Measurements from ENCODE around the gene EXO1. TPM values are rescaled to one million over a fixed set of nuclear protein-coding genes. Genes with fewer than 3 reads are reported as not detected.

EXO1 gene
- polyA plus RNA-seq, 4 donors, result 0.27 to 4.9 (median 3.4) TPM; not detected in 1

DNA sequence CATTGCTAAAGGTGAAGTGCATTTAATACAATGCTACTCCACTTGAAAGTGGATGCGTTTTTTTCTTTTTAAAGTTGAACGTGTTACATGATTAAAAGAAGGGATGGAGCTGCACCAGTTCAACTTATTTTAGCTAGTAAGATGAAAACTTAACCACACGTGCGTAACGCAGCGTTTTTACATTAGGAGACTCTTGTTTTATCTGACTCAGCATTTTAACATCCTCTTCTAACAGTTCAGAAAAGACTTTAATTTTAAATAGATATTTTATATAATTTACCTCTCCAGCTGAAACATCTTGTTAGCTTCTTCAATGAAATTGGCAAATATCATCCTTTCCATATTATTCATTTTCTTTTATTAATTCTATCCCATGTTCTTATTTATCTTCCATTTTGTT is 33.4 kb downstream of the EXO1 start:
- Histone ChIP-seq H3K4me3 (ENCODE audit: low read depth in 1 of 3, low read length in 3 of 3) (no peak overlapping the region), H3K9me3 (ENCODE audit: control insufficient read depth in 2 of 2, insufficient read depth in 1 of 2, low read depth in 1 of 2, low read length in 1 of 2) (no peaks in the 10 kb centered on the region), H3K27me3 (ENCODE audit: control insufficient read depth in 3 of 3, insufficient read depth in 3 of 3, low read length in 3 of 3) (no peaks in the 10 kb centered on the region), H3K27ac (ENCODE audit: low read depth in 1 of 3, low read length in 2 of 3) (no peak overlapping the region), H3K4me1 (ENCODE audit: control insufficient read depth in 3 of 3, insufficient read depth in 2 of 3, low read depth in 1 of 3, low read length in 2 of 3) (no peaks in the 10 kb centered on the region), H3K36me3 (ENCODE audit: control insufficient read depth in 3 of 3, insufficient read depth in 2 of 3, low read depth in 1 of 3, low read length in 3 of 3) (peaks cover 0 to 6% (median 0%) of the 10 kb centered on the region in 3 donors)
- FAIRE-seq, result no peak
- no peak for DNase-seq
- 93 to 95% (median 95%) methylated on average over 6 of the region's 6 CpGs for WGBS, 3 donors

DNA sequence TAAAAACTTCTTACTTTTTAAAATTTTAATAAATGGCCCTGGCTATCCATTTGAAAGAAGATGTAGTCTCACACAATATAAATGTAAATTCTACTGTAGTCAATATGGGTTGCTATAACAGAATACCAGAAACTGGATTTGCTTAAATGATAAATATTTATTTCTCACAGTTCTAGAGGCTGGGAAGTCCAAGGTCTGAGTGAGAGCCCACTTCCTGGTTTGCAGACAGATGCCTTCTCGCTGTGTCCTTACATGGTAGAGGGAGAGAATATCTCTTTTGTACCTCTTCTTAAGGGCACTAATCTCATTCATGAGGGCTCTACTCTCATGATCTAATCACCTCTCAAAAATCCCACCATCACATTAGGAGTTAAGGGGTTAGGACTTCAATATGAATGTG is 35.2 kb downstream of the EXO1 start:
- no peaks in the 10 kb centered on the region for H3K9me3 ChIP-seq (ENCODE audit: control insufficient read depth in 2 of 2, insufficient read depth in 1 of 2, low read depth in 1 of 2, low read length in 1 of 2)
- DNase-seq, result no peak
- WGBS, 3 donors, result 54 to 97% (median 75%) methylated on average over 1 of the region's 1 CpG
- H3K27me3 ChIP-seq (ENCODE audit: control insufficient read depth in 3 of 3, insufficient read depth in 3 of 3, low read length in 3 of 3), result no peaks in the 10 kb centered on the region
- H3K36me3 ChIP-seq (ENCODE audit: control insufficient read depth in 3 of 3, insufficient read depth in 2 of 3, low read depth in 1 of 3, low read length in 3 of 3), result peaks cover 0 to 9% (median 0%) of the 10 kb centered on the region in 3 donors
- FAIRE-seq, result no peak
- no peaks in the 10 kb centered on the region for H3K4me1 ChIP-seq (ENCODE audit: control insufficient read depth in 3 of 3, insufficient read depth in 2 of 3, low read depth in 1 of 3, low read length in 2 of 3)
- H3K27ac ChIP-seq (ENCODE audit: low read depth in 1 of 3, low read length in 2 of 3), result no peak overlapping the region
- H3K4me3 ChIP-seq (ENCODE audit: low read depth in 1 of 3, low read length in 3 of 3), result no peak overlapping the region

DNA sequence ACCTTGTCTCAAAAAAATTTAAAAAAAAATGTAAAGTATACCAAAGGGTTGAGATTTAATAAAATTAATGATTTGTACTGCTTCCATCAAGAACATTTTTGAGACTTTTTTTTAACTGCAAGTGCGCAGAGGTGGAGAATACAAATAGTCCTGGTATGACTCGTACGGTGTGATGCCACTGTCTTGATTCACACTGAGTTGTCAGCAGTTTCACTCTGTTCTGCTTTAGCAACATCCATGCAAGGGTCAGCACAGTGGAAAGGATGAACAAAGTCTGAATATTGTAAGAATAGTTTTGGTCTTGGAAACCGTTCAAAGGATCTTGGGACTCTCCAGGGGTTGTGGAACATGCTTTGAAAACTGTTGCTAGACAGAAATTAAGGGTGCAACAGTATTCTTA is 40.2 kb downstream of the EXO1 start:
- no peak for DNase-seq
- no peaks in the 10 kb centered on the region for H3K9me3 ChIP-seq (ENCODE audit: control insufficient read depth in 2 of 2, insufficient read depth in 1 of 2, low read depth in 1 of 2, low read length in 1 of 2)
- H3K27me3 ChIP-seq (ENCODE audit: control insufficient read depth in 3 of 3, insufficient read depth in 3 of 3, low read length in 3 of 3), result no peaks in the 10 kb centered on the region
- no peak overlapping the region for H3K27ac ChIP-seq (ENCODE audit: low read depth in 1 of 3, low read length in 2 of 3)
- H3K36me3 ChIP-seq (ENCODE audit: control insufficient read depth in 3 of 3, insufficient read depth in 2 of 3, low read depth in 1 of 3, low read length in 3 of 3), result peaks cover 0 to 6% (median 0%) of the 10 kb centered on the region in 3 donors
- WGBS, 3 donors, result 89 to 98% (median 96%) methylated on average over 4 of the region's 4 CpGs
- no peaks in the 10 kb centered on the region for H3K4me1 ChIP-seq (ENCODE audit: control insufficient read depth in 3 of 3, insufficient read depth in 2 of 3, low read depth in 1 of 3, low read length in 2 of 3)
- no peak overlapping the region for H3K4me3 ChIP-seq (ENCODE audit: low read depth in 1 of 3, low read length in 3 of 3)
- no peak for FAIRE-seq

DNA sequence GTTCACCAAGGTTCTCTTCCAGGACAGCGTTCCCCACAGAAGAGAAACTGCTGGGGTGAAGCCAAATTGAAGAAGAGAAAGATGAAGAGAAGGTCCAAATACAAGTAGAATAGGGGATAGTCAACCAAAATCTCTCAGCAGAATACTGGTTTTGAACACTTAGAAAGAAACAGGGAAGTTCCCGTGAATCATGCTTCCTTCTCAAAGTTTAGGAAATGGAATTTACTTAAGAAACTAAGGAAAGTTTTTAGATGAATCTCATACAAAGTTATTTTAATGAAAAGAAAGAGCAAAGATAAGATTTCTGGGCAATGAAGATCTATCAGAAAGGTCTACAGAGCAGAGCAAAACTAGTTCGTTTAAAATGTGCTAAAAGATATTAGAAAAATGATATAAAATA is 43.3 kb downstream of the EXO1 start:
- H3K4me3 ChIP-seq (ENCODE audit: low read depth in 1 of 3, low read length in 3 of 3), result no peak overlapping the region
- no peak overlapping the region for H3K27ac ChIP-seq (ENCODE audit: low read depth in 1 of 3, low read length in 2 of 3)
- H3K27me3 ChIP-seq (ENCODE audit: control insufficient read depth in 3 of 3, insufficient read depth in 3 of 3, low read length in 3 of 3), result no peaks in the 10 kb centered on the region
- WGBS, 3 donors, result 89 to 94% (median 92%) methylated on average over 3 of the region's 3 CpGs
- no peaks in the 10 kb centered on the region for H3K4me1 ChIP-seq (ENCODE audit: control insufficient read depth in 3 of 3, insufficient read depth in 2 of 3, low read depth in 1 of 3, low read length in 2 of 3)
- no peaks in the 10 kb centered on the region for H3K9me3 ChIP-seq (ENCODE audit: control insufficient read depth in 2 of 2, insufficient read depth in 1 of 2, low read depth in 1 of 2, low read length in 1 of 2)
- FAIRE-seq (no peak), DNase-seq (no peak)
- H3K36me3 ChIP-seq (ENCODE audit: control insufficient read depth in 3 of 3, insufficient read depth in 2 of 3, low read depth in 1 of 3, low read length in 3 of 3), result peaks cover 0 to 3% (median 0%) of the 10 kb centered on the region in 3 donors

DNA sequence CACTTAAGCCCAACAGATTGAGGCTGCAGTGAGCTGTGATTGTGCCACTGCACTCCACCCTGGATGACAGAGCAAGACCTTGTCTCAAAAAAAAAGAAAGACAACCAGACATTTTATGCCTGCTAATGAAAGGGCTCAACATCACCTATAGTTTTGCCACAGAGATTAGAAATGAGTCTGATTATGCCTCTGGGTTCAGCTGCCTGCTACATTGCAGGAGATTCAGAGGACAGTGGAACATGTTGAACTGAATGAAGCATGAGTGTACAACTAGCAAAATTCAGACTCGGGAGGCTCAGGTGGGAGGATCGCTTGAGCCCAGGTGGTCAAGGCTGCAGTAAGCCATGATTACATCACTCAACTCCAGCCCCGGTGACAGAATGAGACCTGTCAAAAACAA is 46.0 kb downstream of the EXO1 start:
- Histone ChIP-seq H3K27me3 (ENCODE audit: control insufficient read depth in 3 of 3, insufficient read depth in 3 of 3, low read length in 3 of 3) (no peaks in the 10 kb centered on the region), H3K27ac (ENCODE audit: low read depth in 1 of 3, low read length in 2 of 3) (no peak overlapping the region), H3K4me3 (ENCODE audit: low read depth in 1 of 3, low read length in 3 of 3) (no peak overlapping the region), H3K9me3 (ENCODE audit: control insufficient read depth in 2 of 2, insufficient read depth in 1 of 2, low read depth in 1 of 2, low read length in 1 of 2) (no peaks in the 10 kb centered on the region), H3K36me3 (ENCODE audit: control insufficient read depth in 3 of 3, insufficient read depth in 2 of 3, low read depth in 1 of 3, low read length in 3 of 3) (no peaks in the 10 kb centered on the region), H3K4me1 (ENCODE audit: control insufficient read depth in 3 of 3, insufficient read depth in 2 of 3, low read depth in 1 of 3, low read length in 2 of 3) (no peaks in the 10 kb centered on the region)
- DNase-seq, result no peak
- WGBS, 3 donors, result 63 to 79% (median 75%) methylated on average over 3 of the region's 3 CpGs
- FAIRE-seq, result no peak

DNA sequence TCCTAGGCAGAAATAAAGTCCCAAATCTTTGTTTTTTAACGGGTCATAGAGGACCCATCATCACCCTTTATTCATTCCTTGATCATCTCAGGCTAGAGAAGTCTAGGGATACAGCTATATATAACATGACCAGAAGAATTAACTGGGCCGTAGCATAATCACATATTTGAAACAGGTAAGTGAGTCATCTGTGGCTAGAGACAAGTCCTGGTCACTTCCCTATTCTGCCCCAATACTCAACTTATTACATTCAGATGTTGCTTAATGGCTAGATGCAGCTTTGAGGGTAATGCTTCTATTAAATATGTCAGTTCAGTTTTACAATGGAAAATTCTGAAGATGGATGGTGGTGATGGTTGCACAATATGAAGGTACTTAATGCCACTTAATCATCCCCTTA is 47.0 kb downstream of the EXO1 start:
- no peaks in the 10 kb centered on the region for H3K4me1 ChIP-seq (ENCODE audit: control insufficient read depth in 3 of 3, insufficient read depth in 2 of 3, low read depth in 1 of 3, low read length in 2 of 3)
- no peaks in the 10 kb centered on the region for H3K9me3 ChIP-seq (ENCODE audit: control insufficient read depth in 2 of 2, insufficient read depth in 1 of 2, low read depth in 1 of 2, low read length in 1 of 2)
- FAIRE-seq (no peak), DNase-seq (no peak)
- no peak overlapping the region for H3K27ac ChIP-seq (ENCODE audit: low read depth in 1 of 3, low read length in 2 of 3)
- no peaks in the 10 kb centered on the region for H3K27me3 ChIP-seq (ENCODE audit: control insufficient read depth in 3 of 3, insufficient read depth in 3 of 3, low read length in 3 of 3)
- no peaks in the 10 kb centered on the region for H3K36me3 ChIP-seq (ENCODE audit: control insufficient read depth in 3 of 3, insufficient read depth in 2 of 3, low read depth in 1 of 3, low read length in 3 of 3)
- H3K4me3 ChIP-seq (ENCODE audit: low read depth in 1 of 3, low read length in 3 of 3), result no peak overlapping the region
- WGBS, 3 donors, result 75 to 80% (median 76%) methylated on average over 2 of the region's 2 CpGs

DNA sequence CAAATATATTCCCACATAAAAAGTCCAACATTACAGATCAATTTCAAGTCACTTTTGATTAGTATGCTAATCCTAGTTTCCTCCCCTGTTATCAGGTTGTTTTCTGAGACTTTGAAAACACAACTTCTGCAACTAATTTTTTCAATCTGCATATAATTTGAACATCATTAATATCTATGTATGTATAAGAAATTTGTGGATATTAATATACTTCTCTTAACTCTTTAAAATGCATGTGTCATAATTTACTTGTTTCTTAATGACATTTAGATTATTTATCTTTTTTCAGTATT is 48.6 kb downstream of the EXO1 start:
- no peaks in the 10 kb centered on the region for H3K9me3 ChIP-seq (ENCODE audit: control insufficient read depth in 2 of 2, insufficient read depth in 1 of 2, low read depth in 1 of 2, low read length in 1 of 2)
- DNase-seq (no peak), FAIRE-seq (no peak)
- H3K4me1 ChIP-seq (ENCODE audit: control insufficient read depth in 3 of 3, insufficient read depth in 2 of 3, low read depth in 1 of 3, low read length in 2 of 3), result no peaks in the 10 kb centered on the region
- H3K36me3 ChIP-seq (ENCODE audit: control insufficient read depth in 3 of 3, insufficient read depth in 2 of 3, low read depth in 1 of 3, low read length in 3 of 3), result no peaks in the 10 kb centered on the region
- no peaks in the 10 kb centered on the region for H3K27me3 ChIP-seq (ENCODE audit: control insufficient read depth in 3 of 3, insufficient read depth in 3 of 3, low read length in 3 of 3)
- H3K4me3 ChIP-seq (ENCODE audit: low read depth in 1 of 3, low read length in 3 of 3), result no peak overlapping the region
- H3K27ac ChIP-seq (ENCODE audit: low read depth in 1 of 3, low read length in 2 of 3), result no peak overlapping the region

DNA sequence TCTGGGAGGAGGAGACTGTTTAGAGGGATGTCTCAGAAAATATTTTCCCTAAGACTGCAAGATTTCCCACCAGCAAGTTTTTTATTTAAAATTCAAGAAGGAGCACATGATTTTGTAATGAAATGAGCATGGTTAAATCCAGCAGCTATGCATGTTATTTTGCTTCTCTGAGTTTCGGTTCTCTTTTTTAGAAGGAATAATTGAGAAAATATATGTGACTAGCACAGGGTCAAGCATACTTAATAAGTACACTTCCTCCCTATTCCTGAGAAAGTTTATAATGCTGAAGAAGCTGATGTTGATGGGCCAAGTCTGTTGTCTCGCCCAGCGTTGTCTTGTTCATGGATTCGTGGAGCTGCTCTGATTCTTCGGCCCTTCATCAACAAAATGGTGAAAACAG is 51.2 kb downstream of the EXO1 start:
- no peak overlapping the region for H3K4me3 ChIP-seq (ENCODE audit: low read depth in 1 of 3, low read length in 3 of 3)
- no peaks in the 10 kb centered on the region for H3K36me3 ChIP-seq (ENCODE audit: control insufficient read depth in 3 of 3, insufficient read depth in 2 of 3, low read depth in 1 of 3, low read length in 3 of 3)
- H3K9me3 ChIP-seq (ENCODE audit: control insufficient read depth in 2 of 2, insufficient read depth in 1 of 2, low read depth in 1 of 2, low read length in 1 of 2), result no peaks in the 10 kb centered on the region
- DNase-seq (no peak), FAIRE-seq (no peak)
- H3K27me3 ChIP-seq (ENCODE audit: control insufficient read depth in 3 of 3, insufficient read depth in 3 of 3, low read length in 3 of 3), result no peaks in the 10 kb centered on the region
- no peak overlapping the region for H3K27ac ChIP-seq (ENCODE audit: low read depth in 1 of 3, low read length in 2 of 3)
- WGBS, 3 donors, result 89 to 95% (median 95%) methylated on average over 5 of the region's 5 CpGs
- no peaks in the 10 kb centered on the region for H3K4me1 ChIP-seq (ENCODE audit: control insufficient read depth in 3 of 3, insufficient read depth in 2 of 3, low read depth in 1 of 3, low read length in 2 of 3)

DNA sequence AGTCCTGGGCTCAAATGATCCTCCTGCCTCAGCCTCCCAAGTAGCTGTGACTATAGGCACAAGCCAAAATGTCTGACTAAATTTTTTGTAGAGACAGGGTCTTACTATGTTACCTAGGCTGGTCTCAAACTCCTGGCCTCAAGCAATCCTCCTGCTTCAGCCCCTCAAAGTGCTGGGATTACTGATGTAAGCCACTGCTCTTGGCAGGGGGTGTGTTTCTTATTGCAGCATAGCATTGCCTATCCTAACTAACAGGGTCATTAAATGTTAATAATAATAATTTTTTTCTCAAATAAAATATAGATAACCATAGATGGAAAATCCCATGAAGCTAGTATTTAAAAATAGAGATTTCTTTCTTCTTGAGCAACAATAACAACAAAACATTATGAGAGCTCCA is 52.4 kb downstream of the EXO1 start:
- Histone ChIP-seq H3K4me1 (ENCODE audit: control insufficient read depth in 3 of 3, insufficient read depth in 2 of 3, low read depth in 1 of 3, low read length in 2 of 3) (no peaks in the 10 kb centered on the region), H3K27ac (ENCODE audit: low read depth in 1 of 3, low read length in 2 of 3) (no peak overlapping the region), H3K36me3 (ENCODE audit: control insufficient read depth in 3 of 3, insufficient read depth in 2 of 3, low read depth in 1 of 3, low read length in 3 of 3) (no peaks in the 10 kb centered on the region), H3K27me3 (ENCODE audit: control insufficient read depth in 3 of 3, insufficient read depth in 3 of 3, low read length in 3 of 3) (no peaks in the 10 kb centered on the region), H3K4me3 (ENCODE audit: low read depth in 1 of 3, low read length in 3 of 3) (no peak overlapping the region), H3K9me3 (ENCODE audit: control insufficient read depth in 2 of 2, insufficient read depth in 1 of 2, low read depth in 1 of 2, low read length in 1 of 2) (no peaks in the 10 kb centered on the region)
- DNase-seq (no peak), FAIRE-seq (no peak)

All from small intestine (tissue), 7 donors.